GM23338 (cell line): ENCODE measurements around the gene WDR73.

Source experiments
- EZH2 ChIP-seq: fragments of 200-600 bp; sonication (generic); IDR thresholded peaks from one replicate; pipeline ENCODE4 v1.8.0; 2017; ENCODE audit warnings: antibody characterized with exemption, mild to moderate bottlenecking, low read depth; ENCODE audit not compliant: unreplicated experiment
- EZH2phosphoT487 ChIP-seq: fragments of 200-600 bp; sonication (generic); IDR thresholded peaks from one replicate; pipeline ENCODE4 v1.8.1; 2018; ENCODE audit warnings: antibody characterized with exemption; ENCODE audit not compliant: unreplicated experiment
- POLR2AphosphoS5 ChIP-seq: IDR thresholded peaks from 2 replicates; pipeline ENCODE4 v1.6.1; 2016; ENCODE audit warnings: antibody characterized with exemption, low read depth
- ZNF114 ChIP-seq: fragments of 250-450 bp; sonication (Bioruptor Pico); IDR thresholded peaks from 2 replicates; pipeline ENCODE4 v1.5.0; 2020; ENCODE audit warnings: mild to moderate bottlenecking, moderate library complexity
- TF ChIP-seq, protein P1 (sequence below), 2 experiments: fragments of 200-600 bp in 1 of 2; sonication (generic) in 1 of 2; conservative IDR thresholded peaks; 2 replicates each; pipeline versions ENCODE4 v1.5.1 to v1.6.1; 2016 to 2017; ENCODE audit warnings: antibody characterized with exemption in 2 of 2, low read depth in 2 of 2, mild to moderate bottlenecking in 2 of 2, moderate library complexity in 1 of 2
- TF ChIP-seq, protein P2 (sequence below): IDR thresholded peaks from one replicate; pipeline ENCODE4 v1.6.1; 2018; ENCODE audit warnings: antibody characterized with exemption; ENCODE audit not compliant: unreplicated experiment

DNA sequence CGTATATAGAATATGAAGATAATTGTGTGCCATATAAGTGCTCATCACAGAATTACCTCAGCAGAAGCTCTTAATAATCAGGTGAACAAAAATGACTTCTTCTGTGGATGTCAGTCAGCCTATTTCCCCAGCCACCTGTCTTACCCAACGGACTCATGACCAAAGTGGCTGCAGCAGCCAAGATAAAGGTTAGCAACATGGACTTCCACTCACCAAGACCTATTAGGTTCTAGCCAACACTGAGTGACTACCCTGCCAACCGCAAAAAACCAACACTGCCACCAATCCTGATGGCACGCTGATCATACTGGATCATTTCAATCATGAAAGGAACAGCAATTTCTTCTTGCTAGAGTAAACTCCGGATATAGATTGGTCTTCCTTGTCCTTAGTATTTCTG, 49.7 kb upstream of the WDR73 start:
- TF ChIP-seq, protein P1, sequence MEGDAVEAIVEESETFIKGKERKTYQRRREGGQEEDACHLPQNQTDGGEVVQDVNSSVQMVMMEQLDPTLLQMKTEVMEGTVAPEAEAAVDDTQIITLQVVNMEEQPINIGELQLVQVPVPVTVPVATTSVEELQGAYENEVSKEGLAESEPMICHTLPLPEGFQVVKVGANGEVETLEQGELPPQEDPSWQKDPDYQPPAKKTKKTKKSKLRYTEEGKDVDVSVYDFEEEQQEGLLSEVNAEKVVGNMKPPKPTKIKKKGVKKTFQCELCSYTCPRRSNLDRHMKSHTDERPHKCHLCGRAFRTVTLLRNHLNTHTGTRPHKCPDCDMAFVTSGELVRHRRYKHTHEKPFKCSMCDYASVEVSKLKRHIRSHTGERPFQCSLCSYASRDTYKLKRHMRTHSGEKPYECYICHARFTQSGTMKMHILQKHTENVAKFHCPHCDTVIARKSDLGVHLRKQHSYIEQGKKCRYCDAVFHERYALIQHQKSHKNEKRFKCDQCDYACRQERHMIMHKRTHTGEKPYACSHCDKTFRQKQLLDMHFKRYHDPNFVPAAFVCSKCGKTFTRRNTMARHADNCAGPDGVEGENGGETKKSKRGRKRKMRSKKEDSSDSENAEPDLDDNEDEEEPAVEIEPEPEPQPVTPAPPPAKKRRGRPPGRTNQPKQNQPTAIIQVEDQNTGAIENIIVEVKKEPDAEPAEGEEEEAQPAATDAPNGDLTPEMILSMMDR (conservative IDR thresholded peaks at IDR 0.05; ENCODE audit: low read depth in 2 of 2), result no peak
- TF ChIP-seq, protein P2, sequence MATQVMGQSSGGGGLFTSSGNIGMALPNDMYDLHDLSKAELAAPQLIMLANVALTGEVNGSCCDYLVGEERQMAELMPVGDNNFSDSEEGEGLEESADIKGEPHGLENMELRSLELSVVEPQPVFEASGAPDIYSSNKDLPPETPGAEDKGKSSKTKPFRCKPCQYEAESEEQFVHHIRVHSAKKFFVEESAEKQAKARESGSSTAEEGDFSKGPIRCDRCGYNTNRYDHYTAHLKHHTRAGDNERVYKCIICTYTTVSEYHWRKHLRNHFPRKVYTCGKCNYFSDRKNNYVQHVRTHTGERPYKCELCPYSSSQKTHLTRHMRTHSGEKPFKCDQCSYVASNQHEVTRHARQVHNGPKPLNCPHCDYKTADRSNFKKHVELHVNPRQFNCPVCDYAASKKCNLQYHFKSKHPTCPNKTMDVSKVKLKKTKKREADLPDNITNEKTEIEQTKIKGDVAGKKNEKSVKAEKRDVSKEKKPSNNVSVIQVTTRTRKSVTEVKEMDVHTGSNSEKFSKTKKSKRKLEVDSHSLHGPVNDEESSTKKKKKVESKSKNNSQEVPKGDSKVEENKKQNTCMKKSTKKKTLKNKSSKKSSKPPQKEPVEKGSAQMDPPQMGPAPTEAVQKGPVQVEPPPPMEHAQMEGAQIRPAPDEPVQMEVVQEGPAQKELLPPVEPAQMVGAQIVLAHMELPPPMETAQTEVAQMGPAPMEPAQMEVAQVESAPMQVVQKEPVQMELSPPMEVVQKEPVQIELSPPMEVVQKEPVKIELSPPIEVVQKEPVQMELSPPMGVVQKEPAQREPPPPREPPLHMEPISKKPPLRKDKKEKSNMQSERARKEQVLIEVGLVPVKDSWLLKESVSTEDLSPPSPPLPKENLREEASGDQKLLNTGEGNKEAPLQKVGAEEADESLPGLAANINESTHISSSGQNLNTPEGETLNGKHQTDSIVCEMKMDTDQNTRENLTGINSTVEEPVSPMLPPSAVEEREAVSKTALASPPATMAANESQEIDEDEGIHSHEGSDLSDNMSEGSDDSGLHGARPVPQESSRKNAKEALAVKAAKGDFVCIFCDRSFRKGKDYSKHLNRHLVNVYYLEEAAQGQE, result no peak
- no peak for TF ChIP-seq EZH2phosphoT487
- no peak for TF ChIP-seq POLR2AphosphoS5
- no peak for TF ChIP-seq EZH2
- TF ChIP-seq ZNF114 (CRISPR knock-in tag), result no peak
